Transverse colon (tissue), 4 donors: Measurements from ENCODE around the gene ENHO. TPM values are rescaled to one million over a fixed set of nuclear protein-coding genes. Genes with fewer than 3 reads are reported as not detected.
"Not testable (repeated sequence)": the region's sequence is repeated elsewhere in the genome, so short reads cannot be mapped to it uniquely, and the experiment has no call there.

ENCODE experiments used
- DNase-seq: peaks from one replicate; pipeline ENCODE4 v3.0.0-alpha.2; 2019
- H3K27ac ChIP-seq, 4 donors: fragments of 200-600 bp; sonication (generic); 2 replicates each; pipeline ENCODE4 v1.5.1; 2016 to 2018; ENCODE audit warnings: inconsistent platforms in 4 of 4
- H3K27me3 ChIP-seq: fragments of 200-600 bp; sonication (generic); 2 replicates; pipeline ENCODE4 v1.5.1; 2017; ENCODE audit warnings: inconsistent platforms
- H3K36me3 ChIP-seq, 4 donors: fragments of 200-600 bp; sonication (generic); 2 replicates each; pipeline ENCODE4 v1.5.1; 2017 to 2019; ENCODE audit warnings: inconsistent platforms in 4 of 4
- H3K4me1 ChIP-seq, 4 donors: fragments of 200-600 bp; sonication (generic); 2 replicates each; pipeline ENCODE4 v1.5.1; 2017 to 2020; ENCODE audit warnings: inconsistent platforms in 4 of 4
- H3K4me3 ChIP-seq, 4 donors: fragments of 200-600 bp; sonication (generic); 1 replicate in 1 of 4; 2 replicates in 3 of 4; pipeline versions ENCODE4 v1.5.1 to v1.6.1; 2017 to 2019; ENCODE audit warnings: inconsistent platforms in 4 of 4
- H3K9me3 ChIP-seq, 2 donors: fragments of 200-600 bp; sonication (generic); 2 replicates each; pipeline ENCODE4 v1.5.1; 2017 to 2019; ENCODE audit warnings: inconsistent platforms in 2 of 2
- CTCF ChIP-seq, 5 experiments: fragments of 200-600 bp in 3 of 5; fragments of 450-650 bp in 2 of 5; sonication (generic) in 3 of 5; IDR thresholded peaks; 1 replicate in 2 of 5; 2 replicates in 3 of 5; pipeline ENCODE4 v1.5.1; 2016 to 2017; ENCODE audit warnings: antibody characterized with exemption in 5 of 5, inconsistent platforms in 3 of 5, mild to moderate bottlenecking in 2 of 5, moderate library complexity in 1 of 5
- EP300 ChIP-seq: sonication (generic); formaldehyde crosslinking; IDR thresholded peaks from one replicate; pipeline ENCODE4 v1.6.1; 2017; ENCODE audit warnings: antibody characterized with exemption, low read depth
- POLR2A ChIP-seq: fragments of 450-650 bp; IDR thresholded peaks from one replicate; pipeline ENCODE4 v1.6.1; 2016; ENCODE audit warnings: antibody characterized with exemption, mild to moderate bottlenecking, moderate library complexity
- POLR2AphosphoS5 ChIP-seq, 3 donors: sonication (generic); formaldehyde crosslinking; IDR thresholded peaks; one replicate each; pipeline ENCODE4 v1.6.1; 2016; ENCODE audit warnings: antibody characterized with exemption in 3 of 3
- WGBS, 2 donors: methylation state at CpG; one replicate each; pipeline ENCODE4 v1.1.5; 2018; ENCODE audit warnings: low coverage in 1 of 2; 5-methylcytosine and 5-hydroxymethylcytosine counted together
- in situ Hi-C, 4 donors: fragments of 200-750 bp; cut with MboI; loops; one replicate each; pipeline versions ENCODE4 v1.15.0 to v1.15.1; 2017; ENCODE audit warnings: low sequenced_read_pairs in 3 of 4, low pct_ligation_motif_present in 1 of 4, low pct_unique_long_range_greater_than_20kb in 1 of 4
- intact Hi-C: fragments of 100-400 bp; cut with DNase I; formaldehyde crosslinking; loops from one replicate; pipeline ENCODE4 v1.15.1; 2023; ENCODE audit warnings: low total_unique reads
- total RNA-seq, 4 donors: library from RNA; depleted of rRNA; stranded (reverse); fragments of >200 nt; gene quantifications; one replicate each; pipeline ENCODE4 v1.1.0, GENCODE V29; 2016

The ENHO gene
- total RNA-seq, 4 donors from 2014 or later: 1.4 to 1.7 TPM; not detected in 2

GRCh38 chr9:34490360-34490759, 32.4 kb downstream of the ENHO start:
- no peaks in the 10 kb centered on the region for H3K36me3 ChIP-seq
- in situ Hi-C loops (no loop called here), intact Hi-C loops (no loop called here)
- H3K27ac ChIP-seq: no peak overlapping the region
- no peak overlapping the region for H3K4me3 ChIP-seq
- H3K4me1 ChIP-seq: no peaks in the 10 kb centered on the region
- DNase-seq: no peak
- peaks cover 19% of the 10 kb centered on the region for H3K27me3 ChIP-seq
- WGBS, 2 donors: 71% methylated on average over 1 of the region's 1 CpG; no CpG with 5 or more reads in 1 of the 2 donors
- TF ChIP-seq POLR2A (no peak), CTCF (IDR thresholded peaks at IDR 0.05) (no peak), EP300 (no peak), POLR2AphosphoS5 (IDR thresholded peaks at IDR 0.05) (no peak)
- no peaks in the 10 kb centered on the region for H3K9me3 ChIP-seq

- Histone ChIP-seq H3K4me1 (no peaks in the 10 kb centered on the region), H3K27me3 (peaks cover 19% of the 10 kb centered on the region), H3K9me3 (no peaks in the 10 kb centered on the region), H3K27ac (no peak overlapping the region), H3K4me3 (no peak overlapping the region), H3K36me3 (no peaks in the 10 kb centered on the region)
- in situ Hi-C loops: no loop called here
- DNase-seq: no peak
- TF ChIP-seq CTCF (IDR thresholded peaks at IDR 0.05) (no peak), EP300 (no peak), POLR2AphosphoS5 (IDR thresholded peaks at IDR 0.05) (no peak), POLR2A (no peak)
- intact Hi-C loops: no loop called here
- WGBS, 2 donors: 42 to 65% methylated on average over 3 of the region's 3 CpGs
These were observed 36.2 kb downstream of the ENHO start for GRCh38 chr9:34486572-34486971.

GRCh38 chr9:34485822-34486221, 37.0 kb downstream of the ENHO start:
- peaks cover 16% of the 10 kb centered on the region for H3K27me3 ChIP-seq
- in situ Hi-C loops (no loop called here), intact Hi-C loops (no loop called here)
- no peaks in the 10 kb centered on the region for H3K9me3 ChIP-seq
- WGBS, 2 donors: 38 to 69% methylated on average over 2 to 6 of the region's 6 CpGs
- H3K4me1 ChIP-seq: no peaks in the 10 kb centered on the region
- H3K4me3 ChIP-seq: no peak overlapping the region
- no peaks in the 10 kb centered on the region for H3K36me3 ChIP-seq
- no peak overlapping the region for H3K27ac ChIP-seq
- no peak for DNase-seq
- TF ChIP-seq EP300 (no peak), CTCF (IDR thresholded peaks at IDR 0.05) (no peak), POLR2AphosphoS5 (IDR thresholded peaks at IDR 0.05) (no peak), POLR2A (no peak)

GRCh38 chr9:34484678-34485077, 38.1 kb downstream of the ENHO start:
- H3K4me1 ChIP-seq: peaks cover 0 to 3% (median 0%) of the 10 kb centered on the region in 4 donors
- no peak overlapping the region for H3K4me3 ChIP-seq
- TF ChIP-seq CTCF (IDR thresholded peaks at IDR 0.05) (no peak), POLR2A (no peak), EP300 (no peak), POLR2AphosphoS5 (IDR thresholded peaks at IDR 0.05) (no peak)
- no peaks in the 10 kb centered on the region for H3K9me3 ChIP-seq
- H3K27me3 ChIP-seq: peaks cover 16% of the 10 kb centered on the region
- in situ Hi-C loops: no loop called here
- DNase-seq: no peak
- no peaks in the 10 kb centered on the region for H3K36me3 ChIP-seq
- no peak overlapping the region for H3K27ac ChIP-seq
- intact Hi-C loops: no loop called here

- H3K4me3 ChIP-seq, in situ Hi-C loops, H3K36me3 ChIP-seq, intact Hi-C loops, H3K27ac ChIP-seq, H3K4me1 ChIP-seq, H3K27me3 ChIP-seq, H3K9me3 ChIP-seq, DNase-seq: not testable (repeated sequence)
- WGBS, 2 donors: 94% methylated on average over 20 of the region's 27 CpGs; no CpG with 5 or more reads in 1 of the 2 donors
These were observed 40.0 kb downstream of the ENHO start for GRCh38 chr9:34482746-34483145.

- H3K9me3 ChIP-seq, H3K4me3 ChIP-seq, H3K27ac ChIP-seq, H3K4me1 ChIP-seq, intact Hi-C loops, in situ Hi-C loops, H3K27me3 ChIP-seq, DNase-seq, H3K36me3 ChIP-seq: not testable (repeated sequence)
- whole genome bisulfite sequencing, 2 donors: 67% methylated on average over 13 of the region's 13 CpGs; no CpG with 5 or more reads in 1 of the 2 donors
These were observed 41.2 kb downstream of the ENHO start for GRCh38 chr9:34481620-34482019.
